B cell (primary cell): ENCODE measurements around the gene ESRP2. TPM values are rescaled to one million over a fixed set of nuclear protein-coding genes. Genes with fewer than 3 reads are reported as not detected.

ENCODE experiments used
- ATAC-seq: fragments of 200-7000 bp; cut with Tn5 transposase; one replicate; pipeline ENCODE4 v1.10.0; 2021; ENCODE audit warnings: low read depth, mild to moderate bottlenecking, moderate number of reproducible peaks, moderate library complexity
- CTCF ChIA-PET: fragments of 350-600 bp; sonication (Branson Sonifier 250); formaldehyde crosslinking; loops from one replicate; lab custom pipeline; 2021; ENCODE audit warnings: antibody characterized with exemption, inconsistent platforms; lab: Charles Lee
- POLR2A ChIA-PET: fragments of 350-600 bp; sonication (Branson Sonifier 250); formaldehyde crosslinking; loops from one replicate; lab custom pipeline; 2021; ENCODE audit warnings: antibody characterized with exemption; lab: Charles Lee
- DNase-seq: peaks from one replicate; pipeline ENCODE4 v3.0.0; 2013
- H2AFZ ChIP-seq: 2 replicates; pipeline ENCODE4 v1.6.1; 2012; ENCODE audit warnings: mild to moderate bottlenecking, low read depth, low read length; ENCODE audit not compliant: insufficient read depth, poor library complexity, severe bottlenecking
- H3K27ac ChIP-seq, 2 donors: 1 replicate in 1 of 2; 2 replicates in 1 of 2; pipeline ENCODE4 v1.5.1; 2012 to 2013; ENCODE audit warnings: low read length in 2 of 2, mild to moderate bottlenecking in 2 of 2, moderate library complexity in 1 of 2
- H3K27me3 ChIP-seq, 4 experiments: fragments of 200-600 bp in 1 of 4; sonication (generic) in 1 of 4; replicated peaks in 1 of 4; 1 replicate in 2 of 4; 2 replicates in 2 of 4; pipeline versions ENCODE4 v1.6.1 to v1.7.0; 2013 to 2016; ENCODE audit warnings: low read length in 3 of 4, mild to moderate bottlenecking in 2 of 4, mixed read lengths in 1 of 4, moderate library complexity in 1 of 4; ENCODE audit not compliant: insufficient read depth in 4 of 4, control insufficient read depth in 3 of 4; ENCODE audit errors: control extremely low read depth in 1 of 4
- H3K36me3 ChIP-seq, 2 experiments: replicated peaks in 1 of 2; 1 replicate in 1 of 2; 2 replicates in 1 of 2; pipeline versions ENCODE4 v1.6.1 to v1.7.1; 2013; ENCODE audit warnings: low read length in 1 of 2; ENCODE audit not compliant: insufficient read depth in 2 of 2, control insufficient read depth in 1 of 2; ENCODE audit errors: control extremely low read depth in 1 of 2, extremely low read depth in 1 of 2
- H3K4me1 ChIP-seq, 2 donors: fragments of 200-600 bp in 1 of 2; sonication (generic) in 1 of 2; 1 replicate in 1 of 2; 2 replicates in 1 of 2; pipeline versions ENCODE4 v1.5.1 to v1.6.1; 2013 to 2017; ENCODE audit warnings: low read length in 2 of 2; ENCODE audit not compliant: control insufficient read depth in 2 of 2, insufficient read depth in 2 of 2
- H3K4me2 ChIP-seq: replicated peaks from 2 replicates; pipeline ENCODE3; 2012; ENCODE audit warnings: mild to moderate bottlenecking, low read depth, low read length; ENCODE audit not compliant: poor library complexity, severe bottlenecking
- H3K4me3 ChIP-seq, 5 experiments: fragments of 200-600 bp in 1 of 5; sonication (generic) in 1 of 5; 1 replicate in 3 of 5; 2 replicates in 2 of 5; pipeline versions ENCODE4 v1.5.1 to v1.7.0; 2011 to 2016; ENCODE audit warnings: low read length in 4 of 5, mild to moderate bottlenecking in 4 of 5, low read depth in 2 of 5, control low read depth in 1 of 5, moderate library complexity in 1 of 5; ENCODE audit not compliant: insufficient read depth in 1 of 5; ENCODE audit errors: control extremely low read depth in 1 of 5, extremely low read depth in 1 of 5
- H3K79me2 ChIP-seq: fragments of 200-600 bp; sonication (generic); one replicate; pipeline ENCODE4 v1.6.0; 2016; ENCODE audit warnings: low read length; ENCODE audit not compliant: control insufficient read depth, insufficient read depth
- H3K9ac ChIP-seq: fragments of 200-600 bp; sonication (generic); 2 replicates; pipeline ENCODE4 v1.6.1; 2017; ENCODE audit warnings: mild to moderate bottlenecking, low read length, moderate library complexity
- H3K9me3 ChIP-seq, 3 donors: one replicate each; pipeline versions ENCODE4 v1.6.1 to v1.7.1; 2013; ENCODE audit warnings: low read length in 2 of 3; ENCODE audit not compliant: control insufficient read depth in 2 of 3, insufficient read depth in 1 of 3; ENCODE audit errors: control extremely low read depth in 1 of 3
- H4K20me1 ChIP-seq: 2 replicates; pipeline ENCODE4 v1.6.0; 2012; ENCODE audit warnings: mild to moderate bottlenecking, low read length; ENCODE audit not compliant: insufficient read depth, control insufficient read depth, poor library complexity, severe bottlenecking
- H3K27ac Mint-ChIP-seq: one replicate; pipeline ENCODE4 v1.8.0; 2021; ENCODE audit warnings: mixed read lengths
- H3K27me3 Mint-ChIP-seq: one replicate; pipeline ENCODE4 v1.8.0; 2021; ENCODE audit warnings: mixed read lengths
- H3K4me1 Mint-ChIP-seq: one replicate; pipeline ENCODE4 v1.8.0; 2021; ENCODE audit warnings: mixed read lengths
- H3K4me3 Mint-ChIP-seq: one replicate; pipeline ENCODE4 v1.8.0; 2021; ENCODE audit warnings: mixed read lengths
- H3K9me3 Mint-ChIP-seq: one replicate; pipeline ENCODE4 v1.8.0; 2022; ENCODE audit warnings: mixed read lengths; ENCODE audit not compliant: insufficient read depth
- CTCF ChIP-seq: fragments of 200-600 bp; IDR thresholded peaks from one replicate; pipeline ENCODE4 v1.8.0; 2022; ENCODE audit warnings: antibody characterized with exemption, mild to moderate bottlenecking
- EZH2 ChIP-seq: IDR thresholded peaks from 2 replicates; pipeline ENCODE4 v1.6.1; 2012; ENCODE audit warnings: borderline replicate concordance, low read depth, mild to moderate bottlenecking, moderate library complexity, low read length; ENCODE audit not compliant: insufficient read depth, poor library complexity, severe bottlenecking
- WGBS: methylation state at CpG from one replicate; pipeline ENCODE4 v1.1.5; 2013; ENCODE audit warnings: missing lambda C conversion rate; ENCODE audit not compliant: insufficient coverage; 5-methylcytosine and 5-hydroxymethylcytosine counted together
- intact Hi-C: fragments of 100-400 bp; cut with micrococcal nuclease; formaldehyde crosslinking; loops from one replicate; pipeline ENCODE4 v1.10.0; 2022
- polyA plus RNA-seq: library from polyadenylated mRNA; depleted of rRNA; stranded (reverse); fragments of >200 nt; gene quantifications from 2 replicates; pipeline ENCODE4 v1.2.3, GENCODE V29; 2012
- small RNA-seq: library from RNA; depleted of rRNA; stranded (forward); fragments of <200 nt; gene quantifications from one replicate; pipeline ENCODE3, GENCODE V24; 2012; ENCODE audit warnings: low replicate concordance, low read depth; ENCODE audit not compliant: insufficient read length
- total RNA-seq, 2 donors: library from RNA; stranded (reverse); fragments of 120-200 nt in 1 of 2; gene quantifications; 1 replicate in 1 of 2; 2 replicates in 1 of 2; pipeline versions ENCODE4 v1.2.3 to v1.2.4, GENCODE V29; 2013 to 2022

The ESRP2 gene
- total and polyA plus RNA-seq, 2 donors (not counting 1 experiment from before 2014, with no cell fraction given), result 0.09 TPM; not detected in 1

- no peaks in the 10 kb centered on the region for H3K4me1 Mint-ChIP-seq
- H3K4me2 ChIP-seq, result no peak overlapping the region
- H3K4me3 Mint-ChIP-seq, result no peak overlapping the region
- H3K9me3 Mint-ChIP-seq, result no peaks in the 10 kb centered on the region
- H3K36me3 ChIP-seq, result peaks cover 26 to 78% of the 10 kb centered on the region in 2 experiments
- no peaks in the 10 kb centered on the region for H3K9me3 ChIP-seq
- no peak overlapping the region for H3K9ac ChIP-seq
- H4K20me1 ChIP-seq, result no peaks in the 10 kb centered on the region
- H3K27me3 ChIP-seq, result no peaks in the 10 kb centered on the region
- no peak for DNase-seq
- ATAC-seq, result no peak
- H3K4me3 ChIP-seq, result no peak overlapping the region
- no peak overlapping the region for H3K27ac Mint-ChIP-seq
- H3K27ac ChIP-seq, result no peak overlapping the region
- CTCF ChIA-PET, result interaction anchor here (0.8 to 1.6 kb wide), 4 partner anchors 19 to 85 kb away, joined by 3 to 4 read pairs (median 3); no protein-coding TSS in a partner anchor
- intact Hi-C loops, result no loop called here
- 83% methylated on average over 1 of the region's 2 CpGs for WGBS
- no peak for TF ChIP-seq EZH2
- no peak for TF ChIP-seq CTCF
- H2AFZ ChIP-seq, result no peak overlapping the region
- H3K79me2 ChIP-seq, result peaks cover 33% of the 10 kb centered on the region
- no peaks in the 10 kb centered on the region for H3K4me1 ChIP-seq
- POLR2A ChIA-PET, result no interaction called here
- no peaks in the 10 kb centered on the region for H3K27me3 Mint-ChIP-seq
Observed at GRCh38 chr16:68179196-68179795, 56.6 kb downstream of the ESRP2 start.

Small RNA genes lying within 50 kb of the gene (small RNA-seq; reads per million reads assigned to genes)
- gene RF00554, result not detected
- gene RNU6-1262P, result not detected

Other genes with a start within 250 kb of the ESRP2 start
- gene DPEP2, start 236.6 kb downstream of the ESRP2 start, total RNA-seq, result 122 and 123 TPM in 2 replicates
- 150 and 169 TPM in 2 replicates for gene DPEP2, start 236.6 kb downstream of the ESRP2 start, polyA plus RNA-seq
- gene DPEP2NB, start 220.2 kb downstream of the ESRP2 start, total RNA-seq, result not detected in 2 replicates
- not detected in 2 replicates for gene DPEP2NB, start 220.2 kb downstream of the ESRP2 start, polyA plus RNA-seq
- gene DDX28, start 212.9 kb downstream of the ESRP2 start, total RNA-seq, result 19.2 and 20.2 TPM in 2 replicates
- gene DDX28, start 212.9 kb downstream of the ESRP2 start, polyA plus RNA-seq, result 6.4 and 8.0 TPM in 2 replicates
- gene DUS2, start 212.8 kb downstream of the ESRP2 start, total RNA-seq, result 61.1 and 69.1 TPM in 2 replicates
- 93.0 and 98.9 TPM in 2 replicates for gene DUS2, start 212.8 kb downstream of the ESRP2 start, polyA plus RNA-seq
- 115 TPM in 2 replicates for gene NFATC3, start 150.8 kb downstream of the ESRP2 start, total RNA-seq
- 33.4 and 42.7 TPM in 2 replicates for gene NFATC3, start 150.8 kb downstream of the ESRP2 start, polyA plus RNA-seq
- 10.8 and 12.5 TPM in 2 replicates for gene PLA2G15, start 9.2 kb upstream of the ESRP2 start, total RNA-seq
- gene PLA2G15, start 9.2 kb upstream of the ESRP2 start, polyA plus RNA-seq, result 6.1 and 9.6 TPM in 2 replicates
- gene SLC7A6, start 28.4 kb upstream of the ESRP2 start, total RNA-seq, result 70.5 and 73.8 TPM in 2 replicates
- 85.1 and 91.6 TPM in 2 replicates for gene SLC7A6, start 28.4 kb upstream of the ESRP2 start, polyA plus RNA-seq
- 52.0 and 54.1 TPM in 2 replicates for gene SLC7A6OS, start 74.8 kb upstream of the ESRP2 start, total RNA-seq
- 5.9 and 9.9 TPM in 2 replicates for gene SLC7A6OS, start 74.8 kb upstream of the ESRP2 start, polyA plus RNA-seq
- gene PRMT7, start 74.9 kb upstream of the ESRP2 start, total RNA-seq, result 76.9 and 79.0 TPM in 2 replicates
- gene PRMT7, start 74.9 kb upstream of the ESRP2 start, polyA plus RNA-seq, result 80.4 and 88.9 TPM in 2 replicates
- 1.2 and 1.3 TPM in 2 replicates for gene SMPD3, start 212.4 kb upstream of the ESRP2 start, total RNA-seq
- 1.8 and 2.8 TPM in 2 replicates for gene SMPD3, start 212.4 kb upstream of the ESRP2 start, polyA plus RNA-seq